Right ventricle myocardium superior (tissue), 1 donor: Measurements from ENCODE around the gene LSM3. TPM values are rescaled to one million over a fixed set of nuclear protein-coding genes. Genes with fewer than 3 reads are reported as not detected.
A peak's percentile ranks its signal among the peaks of the same experiment; 100 is the strongest.

Source experiments
- ATAC-seq: fragments of 200-7000 bp; cut with Tn5 transposase; one replicate; pipeline ENCODE4 v1.9.1; 2020; ENCODE audit warnings: mild to moderate bottlenecking; ENCODE audit not compliant: poor library complexity
- DNase-seq: peaks from one replicate; pipeline ENCODE4 v3.0.0-alpha.2; 2020
- intact Hi-C: fragments of 100-400 bp; cut with DNase I; formaldehyde crosslinking; loops from one replicate; pipeline ENCODE4 v1.11.2; 2022
- total RNA-seq: library from RNA; stranded (reverse); fragmentation: NEBNext Ultra II Directional; extraction: Animal tissue kit (Norgen Biotek cat#: 25700); gene quantifications from one replicate; pipeline ENCODE4 v1.2.1, GENCODE V29; 2021
- donor health status: DM: no; HTN: yes; CAD: no; lungs with severe emphysema.

Gene LSM3
- total RNA-seq, 1 donor from 2014 or later = 16.8 TPM

- intact Hi-C loops = no loop called here
- no peak for DNase-seq
- ATAC-seq = no peak
Measured at GRCh38 chr3:14153663-14154062, 25.0 kb upstream of the LSM3 start.

- no peak for ATAC-seq
- DNase-seq = no peak
- intact Hi-C loops = no loop called here
Measured at GRCh38 chr3:14154276-14154675, 24.3 kb upstream of the LSM3 start.

GRCh38 chr3:14154895-14155440, 23.6 kb upstream of the LSM3 start:
- no peak for DNase-seq
- ATAC-seq = no peak
- intact Hi-C loops = no loop called here

DNA sequence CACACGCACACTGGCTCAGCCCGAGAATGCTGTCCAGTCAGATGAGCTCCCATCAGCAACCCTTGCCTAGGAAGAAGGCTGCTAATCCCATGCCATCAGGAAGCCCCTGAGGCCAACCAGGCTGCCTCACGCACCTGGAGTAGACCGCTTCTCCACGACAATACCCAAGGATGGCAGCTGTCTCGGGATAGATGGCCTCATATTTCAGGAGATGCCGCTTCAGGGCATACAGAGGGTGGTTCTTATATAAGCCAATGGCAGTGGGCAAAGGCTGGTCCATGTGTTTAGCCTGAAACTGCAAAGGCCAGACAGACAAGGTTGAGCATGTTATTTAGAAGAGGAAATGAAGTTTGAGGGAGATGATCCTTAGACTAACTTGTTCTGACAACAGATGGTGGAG, 22.4 kb upstream of the LSM3 start:
- intact Hi-C loops = no loop called here
- ATAC-seq = no peak
- DNase-seq = no peak

DNA sequence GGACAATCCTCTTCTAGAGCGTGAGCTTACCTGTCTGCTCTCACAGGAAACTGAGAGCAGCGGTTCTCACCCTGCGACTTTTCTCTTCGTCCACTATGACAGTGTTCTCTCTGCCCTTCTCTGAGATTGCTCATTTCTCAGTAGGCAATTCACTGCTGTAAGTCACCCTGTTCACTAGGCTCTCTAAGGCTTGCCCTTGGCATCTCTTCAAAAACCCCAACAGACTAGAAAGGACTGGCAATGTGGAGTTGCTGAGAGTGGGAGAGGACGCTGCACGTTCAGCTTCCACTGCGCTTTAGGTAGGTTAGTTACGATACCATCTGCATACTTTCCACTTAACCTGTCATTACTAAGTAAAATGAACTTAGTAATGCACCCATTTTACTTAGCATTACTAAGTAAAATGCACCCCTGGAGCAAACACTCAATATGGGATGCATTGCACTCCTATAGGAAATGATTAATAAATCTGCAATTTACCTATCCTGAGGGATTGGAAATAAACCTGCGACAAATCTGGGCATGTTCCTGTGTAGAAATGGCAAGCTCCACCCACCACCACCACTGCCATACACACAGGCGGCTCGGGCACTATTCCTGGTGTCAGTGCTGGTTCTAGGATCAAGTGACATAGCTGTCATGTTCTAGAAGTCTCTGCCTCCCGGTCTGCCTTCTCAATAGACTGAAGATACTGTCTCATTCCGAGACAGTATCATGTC, 21.6 kb upstream of the LSM3 start:
- intact Hi-C loops = no loop called here
- no peak for ATAC-seq

DNA sequence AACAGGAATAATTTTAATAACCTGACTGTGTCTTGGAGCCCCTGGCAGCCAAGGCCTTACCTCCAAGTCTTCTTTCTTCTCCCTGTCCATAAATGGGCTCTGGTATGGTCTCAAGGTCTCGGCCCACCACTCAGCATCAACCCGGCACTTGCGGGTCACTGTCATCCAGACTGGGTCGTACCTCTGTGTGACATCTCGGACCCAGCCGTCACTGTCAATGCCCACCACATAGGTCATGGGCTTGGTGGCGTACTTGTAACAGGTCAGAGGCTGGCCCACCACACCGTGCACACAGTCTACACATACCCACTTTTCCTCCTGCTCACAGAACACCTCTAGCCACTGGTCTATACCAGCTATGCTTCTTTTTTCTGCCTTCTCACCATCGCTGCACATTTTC, 20.7 kb upstream of the LSM3 start:
- ATAC-seq (no peak), DNase-seq (no peak)
- intact Hi-C loops = no loop called here

More for the DNA sequence above, 21.6 kb upstream of the LSM3 start:
- DNase-seq = no peak

GRCh38 chr3:14158370-14158769, 20.2 kb upstream of the LSM3 start:
- DNase-seq = no peak
- no peak for ATAC-seq
- intact Hi-C loops = no loop called here

- intact Hi-C loops = no loop called here
- no peak for DNase-seq
Measured at GRCh38 chr3:14159426-14159825, 19.2 kb upstream of the LSM3 start.

DNA sequence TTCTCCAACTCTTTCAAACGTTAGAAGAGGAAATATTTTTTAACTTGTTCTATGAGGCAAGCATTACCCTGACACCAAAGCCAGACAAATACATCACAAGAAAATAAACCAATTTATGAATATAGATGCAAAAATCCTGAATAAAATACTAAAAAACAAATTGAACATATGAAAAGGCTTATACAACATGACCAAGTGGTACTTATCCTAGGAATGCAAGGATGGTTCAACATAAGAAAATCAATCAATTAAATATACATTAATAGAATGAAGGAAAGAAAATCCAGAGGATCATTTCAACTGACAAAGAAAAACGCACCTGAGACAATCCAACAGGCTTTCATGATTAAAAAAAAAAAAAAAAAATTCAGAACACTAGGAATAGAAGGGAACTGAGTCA, 17.3 kb upstream of the LSM3 start:
- no peak for DNase-seq
- intact Hi-C loops = no loop called here
- no peak for ATAC-seq

More at GRCh38 chr3:14159426-14159825, 19.2 kb upstream of the LSM3 start:
- no peak for ATAC-seq

- DNase-seq (no peak), ATAC-seq (no peak)
- intact Hi-C loops = no loop called here
Measured at GRCh38 chr3:14162178-14162577, 16.4 kb upstream of the LSM3 start.

DNA sequence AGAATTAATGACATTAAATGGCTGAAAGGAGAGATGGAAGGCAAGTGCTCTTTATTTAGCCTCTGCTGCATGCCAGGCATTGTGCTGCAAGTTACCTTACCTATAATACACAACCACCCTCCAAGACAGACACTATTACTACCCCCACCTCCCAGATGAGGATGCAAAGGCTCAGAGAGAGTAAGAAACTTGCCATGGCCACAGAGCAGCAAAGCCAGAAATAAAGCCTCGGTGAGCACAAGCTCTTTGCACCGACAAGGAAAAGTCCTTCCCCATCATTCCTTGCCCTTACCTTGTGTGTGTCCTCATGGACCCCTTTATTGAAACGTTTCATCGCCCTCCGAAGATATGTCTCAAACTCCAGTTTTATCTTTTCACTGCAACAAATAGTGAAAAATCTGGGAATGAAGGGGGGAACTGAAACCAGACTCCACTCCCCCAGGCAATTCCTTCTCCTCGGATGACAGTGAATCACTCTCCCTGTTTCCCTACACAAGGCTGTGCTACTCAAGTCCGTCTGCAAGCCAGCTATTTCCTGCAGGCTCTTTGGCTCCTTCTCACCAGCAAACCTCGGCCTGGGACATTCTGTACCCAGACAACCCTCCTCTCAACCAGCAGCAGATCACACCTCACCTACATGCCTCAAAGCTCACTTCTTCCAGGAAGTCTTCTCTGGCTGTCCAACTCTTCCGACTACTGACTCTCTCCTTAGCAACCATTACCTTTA, 11.6 kb upstream of the LSM3 start:
- DNase-seq (no peak), ATAC-seq (no peak)
- intact Hi-C loops = no loop called here

GRCh38 chr3:14169435-14169834, 9.2 kb upstream of the LSM3 start:
- intact Hi-C loops = no loop called here
- DNase-seq = no peak
- ATAC-seq = no peak

GRCh38 chr3:14169871-14170270, 8.7 kb upstream of the LSM3 start:
- no peak for ATAC-seq
- no peak for DNase-seq
- intact Hi-C loops = no loop called here

GRCh38 chr3:14170531-14171159, 8.0 kb upstream of the LSM3 start:
- ATAC-seq (no peak), DNase-seq (no peak)
- intact Hi-C loops = no loop called here

- ATAC-seq (no peak), DNase-seq (no peak)
- intact Hi-C loops = no loop called here
Measured at GRCh38 chr3:14172496-14172895, 6.1 kb upstream of the LSM3 start.

- ATAC-seq = no peak
- DNase-seq = no peak
- intact Hi-C loops = no loop called here
Measured at GRCh38 chr3:14174483-14174882, 4.1 kb upstream of the LSM3 start.

DNA sequence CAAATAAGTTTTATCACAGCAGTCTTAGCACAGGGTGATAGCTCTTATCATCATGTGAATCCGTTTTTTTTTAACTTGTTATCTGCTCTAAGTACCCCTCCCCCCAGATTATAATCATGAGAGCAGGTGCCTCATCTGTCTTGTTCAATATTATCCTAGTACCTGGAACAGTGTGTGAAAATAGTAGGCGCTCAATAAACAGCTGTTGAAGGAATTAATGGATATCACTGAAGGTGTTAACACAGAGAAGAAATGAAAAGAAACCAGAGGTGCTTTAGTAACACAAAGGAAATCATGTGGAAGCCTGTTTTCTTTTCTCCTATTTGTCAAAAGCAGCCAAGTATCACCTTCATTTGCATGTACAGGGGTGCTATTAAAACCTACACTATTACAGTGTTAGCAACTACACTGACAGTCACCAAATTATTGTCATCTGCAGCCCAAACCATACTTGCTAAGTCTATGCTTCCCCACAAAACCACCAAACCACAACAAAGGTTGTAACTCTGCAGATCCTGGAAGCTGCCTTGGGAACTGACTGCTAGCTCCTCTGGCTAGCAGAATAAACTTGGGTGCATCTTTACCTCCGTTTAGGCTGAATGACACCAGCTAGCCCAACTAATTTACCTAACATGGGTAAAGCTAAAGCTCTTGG, 3.1 kb upstream of the LSM3 start:
- DNase-seq = no peak
- intact Hi-C loops = no loop called here
- ATAC-seq = no peak

GRCh38 chr3:14177580-14178246, 904 bp upstream of the LSM3 start:
- intact Hi-C loops = no loop called here
- DNase-seq (no peak), ATAC-seq (peak; percentile 48)

DNA sequence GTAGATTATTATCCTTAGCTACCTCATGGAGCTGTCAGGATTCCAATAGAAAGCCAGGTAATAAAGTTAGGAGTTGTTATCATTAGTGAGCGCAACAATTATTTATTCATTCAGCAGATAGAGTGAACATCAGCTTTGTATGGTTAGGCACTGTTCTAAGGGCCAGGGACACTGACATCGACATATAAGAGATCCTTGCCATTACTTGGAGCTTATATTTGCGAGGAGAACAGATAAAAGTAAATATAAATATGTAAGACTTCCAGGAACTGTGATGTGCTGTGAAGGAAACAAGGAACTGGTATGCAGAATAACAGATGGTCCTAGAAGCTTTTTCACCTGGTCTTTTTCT, 473 bp downstream of the LSM3 start:
- ATAC-seq = no peak
- intact Hi-C loops = no loop called here
- no peak for DNase-seq
